ENCODE data around the gene ADSS1.

Gene ADSS1

DNA sequence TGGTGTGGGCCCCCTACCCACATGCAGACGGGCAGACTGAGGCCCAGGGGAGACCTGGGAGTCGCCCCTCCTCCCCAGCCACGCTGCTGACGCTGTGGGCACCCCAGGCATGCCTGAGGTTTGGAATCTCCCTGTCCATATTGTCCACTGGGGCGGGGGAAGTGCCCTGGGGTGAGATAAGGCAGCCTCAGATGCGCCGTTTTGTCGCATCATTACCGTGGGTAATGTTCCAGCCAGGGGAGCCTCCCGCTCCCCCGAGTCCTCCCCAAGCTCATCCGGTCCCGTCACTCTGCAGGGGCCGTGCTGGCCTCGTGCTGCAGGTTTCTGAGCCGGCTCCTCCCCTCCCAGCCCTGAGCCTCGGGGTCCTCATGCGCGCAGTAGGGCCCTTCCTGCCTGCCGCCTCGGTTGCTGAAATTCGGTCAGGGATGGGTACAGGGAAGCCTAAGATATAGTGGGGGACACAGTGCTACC, 23.2 kb upstream of the ADSS1 start:
- no peak for DNase-seq

DNA sequence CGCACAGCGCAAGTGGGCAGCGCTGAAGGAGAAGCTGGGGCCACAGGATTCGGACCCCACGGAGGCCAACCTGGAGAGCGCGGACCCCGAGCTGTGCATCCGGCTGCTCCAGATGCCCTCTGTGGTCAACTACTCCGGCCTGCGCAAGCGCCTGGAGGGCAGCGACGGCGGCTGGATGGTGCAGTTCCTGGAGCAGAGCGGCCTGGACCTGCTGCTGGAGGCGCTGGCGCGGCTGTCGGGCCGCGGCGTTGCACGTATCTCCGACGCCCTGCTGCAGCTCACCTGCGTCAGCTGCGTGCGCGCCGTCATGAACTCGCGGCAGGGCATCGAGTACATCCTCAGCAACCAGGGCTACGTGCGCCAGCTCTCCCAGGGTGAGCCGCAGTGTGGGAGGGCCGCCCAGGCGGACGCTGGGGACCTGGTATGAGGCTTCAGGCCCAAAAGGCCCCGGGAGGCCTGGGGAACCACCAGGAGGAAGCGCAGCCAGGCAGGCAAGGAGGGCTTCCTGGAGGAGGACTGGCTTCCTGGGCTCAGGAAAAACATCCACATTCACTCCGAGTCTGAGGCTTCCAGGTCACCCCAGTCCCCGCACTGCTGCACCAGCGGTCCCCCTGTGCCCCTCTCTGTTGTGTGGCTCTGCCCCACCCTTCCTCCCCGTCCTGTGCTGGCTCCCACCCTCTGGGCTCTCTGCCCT, 22.5 kb upstream of the ADSS1 start:
- DNase-seq, result no peak

DNA sequence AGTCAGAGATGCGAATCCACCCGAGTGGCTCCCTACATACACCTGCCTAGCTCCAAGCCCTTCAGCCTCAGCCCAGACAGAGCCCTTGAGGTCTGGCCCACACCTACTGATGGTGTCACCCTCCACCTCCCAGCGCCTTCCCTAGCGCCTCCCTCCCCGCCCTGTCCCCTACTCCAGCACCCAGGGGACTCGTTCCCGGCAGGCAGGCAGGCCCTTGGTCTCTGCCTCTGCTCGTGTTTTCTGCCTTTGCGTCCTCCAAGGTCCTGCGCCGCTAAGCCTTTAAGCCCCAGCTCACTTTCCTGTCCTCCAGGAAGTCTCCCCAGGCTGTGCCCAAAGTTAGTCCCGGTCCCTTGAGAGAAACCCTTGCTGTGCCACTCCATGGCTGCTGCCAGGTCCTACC, 21.9 kb upstream of the ADSS1 start:
- no peak for DNase-seq

DNA sequence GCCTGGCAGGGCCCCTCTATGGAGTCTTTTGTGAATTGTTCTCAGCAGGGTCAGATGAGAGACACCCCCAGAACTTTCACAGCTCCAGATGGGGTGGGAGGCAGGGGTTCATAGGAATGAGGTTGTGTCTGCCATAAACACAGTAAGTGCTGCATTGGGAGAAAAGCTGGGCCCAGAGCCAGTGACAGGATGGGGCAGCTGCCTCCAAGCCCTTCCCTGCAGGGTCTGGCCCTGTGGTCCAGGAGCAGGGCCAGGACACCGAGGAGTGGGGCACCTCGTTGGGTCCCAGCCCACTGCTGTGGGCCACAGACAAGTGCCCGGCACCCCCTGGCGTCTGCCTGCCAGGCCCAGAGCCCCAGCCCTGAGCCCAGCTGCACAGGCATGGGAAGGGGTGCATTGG, 21.4 kb upstream of the ADSS1 start:
- no peak for DNase-seq

DNA sequence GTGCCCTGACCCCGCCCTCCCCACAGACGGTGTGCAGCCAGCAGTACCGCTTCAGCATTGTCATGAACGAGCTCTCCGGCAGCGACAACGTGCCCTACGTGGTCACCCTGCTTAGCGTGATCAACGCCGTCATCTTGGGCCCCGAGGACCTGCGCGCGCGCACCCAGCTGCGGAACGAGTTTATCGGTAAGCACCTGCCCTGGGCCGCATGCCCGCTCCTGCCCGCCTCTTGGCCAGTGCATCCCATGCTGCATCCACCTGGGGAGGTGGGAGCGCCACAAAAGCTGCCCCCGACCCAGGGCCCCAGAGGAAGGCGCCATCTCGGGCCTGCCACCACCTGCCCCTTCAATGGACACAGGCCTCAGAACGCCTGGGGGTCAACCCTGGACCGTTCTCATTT, 20.8 kb upstream of the ADSS1 start:
- no peak for DNase-seq

DNA sequence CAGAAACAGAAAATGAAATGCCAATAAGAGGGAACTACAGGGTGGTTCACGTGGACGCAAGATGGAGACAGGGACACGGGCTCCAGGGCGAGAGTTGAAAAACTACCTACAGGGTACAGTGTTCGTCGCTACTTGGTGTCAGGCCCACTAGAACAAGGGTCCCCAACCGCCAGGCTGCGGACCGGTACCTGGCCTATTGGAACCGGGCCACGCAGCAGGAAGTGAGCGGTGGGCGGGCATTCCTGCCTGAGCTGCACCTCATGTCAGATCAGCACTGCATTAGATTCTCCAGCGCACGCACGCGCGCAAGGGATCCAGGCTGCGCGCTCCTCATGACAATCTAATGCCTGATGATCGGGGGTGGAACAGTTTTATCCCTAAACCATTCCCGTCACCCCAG, 19.8 kb upstream of the ADSS1 start:
- DNase-seq, result no peak

DNA sequence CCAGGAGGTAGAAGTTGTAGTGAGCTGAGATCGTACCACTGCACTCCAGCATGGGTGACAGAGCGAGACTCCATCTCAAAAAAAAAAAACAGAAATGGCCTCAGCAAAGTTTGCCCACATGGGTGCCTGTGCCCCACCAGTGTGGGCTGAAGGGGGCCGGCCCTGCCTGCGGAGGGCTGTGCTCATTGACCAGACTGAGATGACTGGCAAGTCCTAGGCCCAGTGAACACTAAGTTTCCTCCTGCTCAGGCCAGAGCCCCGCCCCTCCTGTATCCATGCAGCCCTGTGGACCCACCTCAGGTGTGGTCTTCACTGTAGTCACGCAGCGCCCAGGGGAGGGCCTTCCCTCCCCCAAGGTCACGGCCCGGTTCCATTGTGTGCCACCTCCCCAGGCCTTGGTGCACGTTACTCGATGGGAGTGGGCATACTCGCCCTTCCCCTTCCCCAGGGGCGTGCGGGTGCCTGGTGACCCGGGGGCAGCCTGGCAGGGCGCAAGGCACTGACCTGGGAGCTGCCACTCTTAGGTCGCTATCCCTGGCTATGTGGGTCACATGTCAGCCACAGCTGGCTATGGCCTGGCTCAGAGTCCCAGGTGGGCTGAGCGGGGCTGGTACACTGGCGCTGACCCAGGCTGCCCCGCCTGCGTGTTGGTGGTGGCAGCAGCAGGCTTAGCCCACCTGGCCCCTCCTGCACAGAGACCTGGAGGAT, 18.5 kb upstream of the ADSS1 start:
- no peak for DNase-seq

DNA sequence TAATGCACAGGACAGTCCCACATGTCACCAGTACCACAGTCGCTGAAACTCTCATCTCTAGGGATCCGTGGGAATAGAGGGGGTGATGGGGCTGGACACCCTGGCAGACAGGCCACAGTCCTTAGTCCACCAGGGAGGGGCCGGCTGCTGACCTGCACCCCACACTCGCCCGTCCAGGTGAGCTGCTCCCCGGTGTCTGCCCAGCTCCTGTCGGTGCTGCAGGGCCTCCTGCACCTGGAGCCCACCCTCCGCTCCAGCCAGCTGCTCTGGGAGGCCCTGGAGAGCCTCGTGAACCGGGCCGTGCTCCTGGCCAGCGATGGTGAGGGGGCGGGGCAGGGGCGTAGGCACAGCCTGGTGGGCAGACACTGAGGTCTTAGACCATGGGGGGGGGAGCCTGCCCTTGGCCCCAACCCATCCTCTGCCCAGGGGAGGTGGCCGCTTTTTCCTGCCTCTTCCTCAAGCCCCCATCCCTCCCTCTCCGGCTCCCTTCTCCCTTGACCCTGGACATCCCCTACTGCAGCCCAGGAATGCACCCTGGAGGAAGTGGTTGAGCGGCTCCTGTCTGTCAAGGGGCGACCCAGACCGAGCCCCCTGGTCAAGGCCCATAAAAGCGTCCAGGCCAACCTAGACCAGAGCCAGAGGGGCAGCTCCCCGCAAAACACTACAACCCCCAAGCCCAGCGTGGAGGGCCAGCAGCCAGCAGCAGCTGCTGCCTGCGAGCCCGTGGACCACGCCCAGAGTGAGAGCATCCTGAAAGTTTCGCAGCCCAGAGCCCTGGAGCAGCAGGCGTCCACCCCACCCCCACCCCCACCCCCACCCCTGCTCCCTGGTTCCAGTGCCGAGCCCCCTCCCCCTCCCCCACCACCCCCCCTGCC, 17.1 kb upstream of the ADSS1 start:
- DNase-seq, result no peak

DNA sequence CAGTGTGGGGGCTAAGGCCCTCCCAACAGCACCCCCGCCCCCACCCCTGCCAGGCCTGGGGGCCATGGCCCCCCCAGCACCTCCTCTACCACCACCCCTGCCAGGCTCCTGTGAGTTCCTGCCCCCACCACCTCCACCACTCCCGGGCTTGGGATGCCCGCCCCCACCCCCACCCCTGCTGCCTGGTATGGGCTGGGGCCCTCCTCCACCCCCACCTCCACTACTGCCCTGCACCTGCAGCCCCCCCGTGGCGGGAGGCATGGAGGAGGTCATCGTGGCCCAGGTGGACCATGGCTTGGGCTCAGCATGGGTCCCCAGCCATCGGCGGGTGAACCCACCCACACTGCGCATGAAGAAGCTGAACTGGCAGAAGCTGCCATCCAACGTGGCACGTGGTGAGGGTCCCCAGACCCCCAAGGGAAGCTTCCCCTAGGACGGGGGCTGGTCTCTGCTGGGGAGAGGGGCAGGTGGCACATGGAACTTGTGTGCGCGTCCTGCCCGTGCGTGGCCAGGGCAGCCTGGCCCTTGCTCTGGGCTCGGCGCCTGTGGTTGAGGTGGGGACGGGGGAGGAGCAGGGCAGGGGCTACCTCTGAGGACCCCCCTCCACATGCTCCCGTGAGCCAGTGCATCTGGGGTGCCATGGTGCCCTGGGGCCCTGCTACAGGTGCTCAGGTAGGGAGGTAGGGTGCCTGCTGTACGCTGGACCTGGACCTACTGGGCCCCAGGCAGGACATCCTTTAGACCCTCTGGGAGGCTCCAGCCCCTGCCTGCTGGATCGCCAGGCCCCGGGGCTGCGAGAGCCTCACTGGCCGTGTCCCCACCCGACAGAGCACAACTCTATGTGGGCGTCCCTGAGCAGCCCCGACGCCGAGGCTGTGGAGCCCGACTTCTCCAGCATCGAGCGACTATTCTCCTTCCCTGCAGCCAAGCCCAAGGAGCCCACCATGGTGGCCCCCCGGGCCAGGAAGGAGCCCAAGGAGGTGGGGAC, 16.1 kb upstream of the ADSS1 start:
- DNase-seq, result no peak

DNA sequence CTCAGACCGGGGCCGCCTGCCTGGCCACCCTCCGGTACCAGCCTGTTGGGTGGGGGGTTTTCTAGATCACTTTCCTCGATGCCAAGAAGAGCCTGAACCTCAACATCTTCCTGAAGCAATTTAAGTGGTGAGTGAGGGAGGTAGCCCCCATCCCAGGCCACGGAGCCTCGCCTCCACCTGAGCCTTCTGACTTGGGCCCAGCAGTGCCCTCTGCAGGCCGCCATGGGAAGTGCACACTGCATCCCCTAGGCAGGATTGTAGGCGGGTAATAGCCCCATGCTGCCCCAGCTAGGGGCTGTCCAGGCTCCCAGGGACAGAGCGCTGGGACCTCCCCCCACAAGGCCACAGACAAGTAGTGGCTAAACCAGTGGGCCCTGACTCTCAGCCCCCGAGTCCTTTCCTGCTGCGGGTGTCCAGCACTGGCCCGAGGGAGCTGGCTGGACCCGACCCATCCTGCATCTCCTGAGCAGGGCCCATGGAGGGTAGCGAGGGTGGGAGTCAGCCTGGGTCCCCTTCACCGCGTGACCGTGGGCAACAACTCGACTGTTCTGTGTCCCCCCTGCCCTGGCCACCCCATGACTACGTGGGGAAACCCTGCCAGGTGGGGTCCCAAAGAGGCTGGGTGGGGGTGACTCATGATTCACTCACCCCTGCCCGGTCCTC, 15.3 kb upstream of the ADSS1 start:
- DNase-seq, result peak; percentile 77

DNA sequence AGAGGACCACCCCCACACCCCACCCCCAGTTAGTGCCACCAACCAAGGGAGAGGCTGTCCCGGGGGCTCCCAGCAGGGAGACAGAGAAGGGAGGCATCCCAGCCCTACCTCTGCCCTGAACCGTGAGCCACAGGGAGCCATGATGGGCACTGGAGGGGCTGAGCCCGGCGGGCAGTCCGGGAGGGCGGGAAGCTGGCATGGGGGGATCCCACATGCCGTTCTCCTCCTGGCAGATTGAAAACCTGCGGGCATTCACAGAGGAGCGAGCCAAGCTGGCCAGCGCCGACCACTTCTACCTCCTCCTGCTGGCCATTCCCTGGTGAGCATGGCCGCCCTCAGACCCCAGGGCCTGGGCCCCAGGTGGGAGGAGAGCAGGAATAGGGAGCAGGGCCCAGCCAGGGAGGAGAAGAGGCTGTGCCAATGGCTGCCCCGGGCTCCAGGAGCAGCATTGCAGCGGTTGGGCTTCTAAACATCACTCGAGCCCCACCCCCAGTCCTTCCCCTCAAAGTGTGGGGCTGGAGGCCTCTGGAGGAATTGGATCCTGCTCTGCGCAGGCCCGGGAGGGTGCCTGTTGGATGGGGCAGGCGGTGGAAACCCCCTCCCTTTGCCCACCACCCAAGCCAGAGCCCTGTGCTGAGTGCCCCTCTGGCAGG, 14.5 kb upstream of the ADSS1 start:
- DNase-seq, result no peak

DNA sequence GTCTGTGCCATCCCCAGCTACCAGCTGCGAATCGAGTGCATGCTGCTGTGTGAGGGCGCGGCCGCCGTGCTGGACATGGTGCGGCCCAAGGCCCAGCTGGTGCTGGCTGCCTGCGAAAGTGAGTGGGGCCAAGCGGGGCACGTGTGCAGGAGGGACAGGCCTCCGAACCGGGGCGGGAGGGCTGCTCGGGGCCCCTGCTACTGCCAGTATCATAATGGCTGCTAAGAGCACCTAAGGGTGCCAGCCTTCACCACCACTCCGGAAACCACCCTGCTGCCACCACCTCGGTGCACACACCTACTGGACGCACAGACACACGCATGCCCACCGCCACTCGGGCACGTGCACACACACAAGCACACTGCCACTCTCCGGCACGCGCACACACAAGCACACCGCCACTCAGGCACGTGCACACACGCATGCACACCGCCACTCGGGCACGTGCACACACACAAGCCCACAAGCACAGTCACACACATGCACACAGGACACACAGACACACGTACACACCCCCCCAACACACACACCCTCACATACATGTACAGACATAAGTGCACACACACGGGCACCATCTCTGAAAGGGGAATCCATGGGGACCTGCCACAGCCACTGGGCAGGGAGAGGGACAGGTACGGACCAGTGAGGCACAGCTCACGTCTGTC, 13.8 kb upstream of the ADSS1 start:
- DNase-seq, result no peak

DNA sequence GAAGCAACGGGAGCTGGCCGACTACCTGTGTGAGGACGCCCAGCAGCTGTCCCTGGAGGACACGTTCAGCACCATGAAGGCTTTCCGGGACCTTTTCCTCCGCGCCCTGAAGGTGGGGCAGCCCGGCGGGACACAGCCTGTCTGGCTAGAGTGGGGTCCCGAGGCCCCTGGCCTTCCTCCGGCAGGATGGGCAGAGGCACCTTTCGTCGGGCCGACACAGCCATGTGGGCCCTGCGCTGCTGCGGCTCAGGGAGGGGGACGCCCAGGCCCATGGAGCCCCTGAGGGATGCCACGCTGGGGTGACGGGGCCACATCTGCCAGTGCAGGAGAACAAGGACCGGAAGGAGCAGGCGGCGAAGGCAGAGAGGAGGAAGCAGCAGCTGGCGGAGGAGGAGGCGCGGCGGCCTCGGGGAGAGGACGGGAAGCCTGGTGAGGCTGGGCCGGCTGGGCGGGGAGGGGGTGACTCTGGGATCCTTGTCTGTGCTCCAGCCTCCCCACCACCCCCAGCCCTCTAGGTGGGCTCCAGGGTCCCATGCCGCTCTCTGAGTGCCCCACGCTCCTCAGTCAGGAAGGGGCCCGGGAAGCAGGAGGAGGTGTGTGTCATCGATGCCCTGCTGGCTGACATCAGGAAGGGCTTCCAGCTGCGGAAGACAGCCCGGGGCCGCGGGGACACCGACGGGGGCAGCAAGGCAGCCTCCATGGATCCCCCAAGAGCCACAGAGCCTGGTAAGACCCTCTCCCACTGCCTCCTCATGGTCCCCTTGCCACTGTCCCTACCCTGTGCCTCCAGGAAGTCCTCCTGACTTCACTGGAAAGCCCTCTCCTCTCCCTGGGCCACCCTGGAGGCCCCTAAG, 10.9 kb upstream of the ADSS1 start:
- DNase-seq, result no peak

DNA sequence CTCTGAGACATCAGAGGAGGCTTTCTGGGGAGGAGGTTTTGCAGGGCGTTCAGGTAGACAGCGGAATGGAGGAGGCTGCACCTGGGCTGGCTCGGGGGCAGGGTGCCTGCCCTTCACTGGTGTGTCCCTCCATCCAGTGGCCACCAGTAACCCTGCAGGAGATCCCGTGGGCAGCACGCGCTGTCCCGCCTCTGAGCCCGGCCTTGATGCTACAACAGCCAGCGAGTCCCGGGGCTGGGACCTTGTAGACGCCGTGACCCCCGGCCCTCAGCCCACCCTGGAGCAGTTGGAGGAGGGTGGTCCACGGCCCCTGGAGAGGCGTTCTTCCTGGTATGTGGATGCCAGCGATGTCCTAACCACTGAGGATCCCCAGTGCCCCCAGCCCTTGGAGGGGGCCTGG, 10.0 kb upstream of the ADSS1 start:
- no peak for DNase-seq

DNA sequence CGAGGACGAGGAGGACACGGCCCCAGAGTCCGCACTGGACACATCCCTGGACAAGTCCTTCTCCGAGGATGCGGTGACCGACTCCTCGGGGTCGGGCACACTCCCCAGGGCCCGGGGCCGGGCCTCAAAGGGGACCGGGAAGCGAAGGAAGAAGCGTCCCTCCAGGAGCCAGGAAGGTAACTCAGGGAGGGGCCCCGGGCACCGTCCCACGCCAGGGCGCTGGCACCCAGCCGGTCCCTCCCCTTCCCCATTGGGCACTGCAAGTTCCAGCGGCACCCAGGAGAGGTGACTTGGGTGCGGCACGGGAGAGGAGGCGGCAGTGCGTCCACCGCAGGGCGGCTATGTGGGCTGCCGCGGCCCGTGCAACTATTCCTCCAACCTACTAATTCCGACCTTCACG, 9.3 kb upstream of the ADSS1 start:
- DNase-seq, result no peak

DNA sequence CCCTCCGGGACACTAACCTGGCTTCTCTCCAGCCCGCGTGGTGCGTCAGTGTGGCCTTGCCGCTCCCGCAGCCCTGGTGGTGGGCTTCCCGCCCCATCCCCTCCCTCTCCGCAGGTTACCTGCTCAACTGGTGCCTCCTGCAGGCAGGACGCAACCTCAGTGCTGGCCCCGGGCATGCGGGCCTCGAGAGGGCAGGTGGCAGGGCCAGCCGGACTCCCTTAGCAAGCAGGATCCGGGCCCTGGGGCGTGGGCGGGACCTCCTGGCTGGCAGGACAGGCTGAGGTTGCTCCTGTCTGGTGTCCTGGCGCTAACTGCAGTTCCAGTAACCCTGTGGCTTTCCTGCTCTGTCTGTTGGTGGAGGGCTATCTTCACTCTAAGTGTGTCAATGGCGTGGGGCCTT, 8.6 kb upstream of the ADSS1 start:
- no peak for DNase-seq

DNA sequence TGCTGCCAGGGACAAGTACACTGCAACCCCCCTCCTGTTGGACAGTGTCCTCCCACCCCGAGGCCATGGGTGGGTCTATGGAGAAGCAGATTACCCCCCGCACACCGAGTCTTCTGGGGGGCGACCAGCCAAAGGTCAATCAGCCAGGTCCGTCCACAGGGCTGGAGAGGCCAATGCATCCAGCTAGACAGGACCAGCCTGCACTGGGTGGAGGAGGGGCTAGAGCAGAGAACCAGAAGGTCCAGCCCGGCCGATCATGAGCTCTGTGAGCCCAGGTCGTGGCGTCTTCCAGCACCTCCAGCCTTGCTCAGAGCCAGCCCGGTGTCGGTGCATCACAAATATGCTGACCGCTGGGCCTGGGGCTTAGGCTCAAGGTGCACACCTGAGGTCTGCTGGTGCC, 8.2 kb upstream of the ADSS1 start:
- DNase-seq, result no peak

DNA sequence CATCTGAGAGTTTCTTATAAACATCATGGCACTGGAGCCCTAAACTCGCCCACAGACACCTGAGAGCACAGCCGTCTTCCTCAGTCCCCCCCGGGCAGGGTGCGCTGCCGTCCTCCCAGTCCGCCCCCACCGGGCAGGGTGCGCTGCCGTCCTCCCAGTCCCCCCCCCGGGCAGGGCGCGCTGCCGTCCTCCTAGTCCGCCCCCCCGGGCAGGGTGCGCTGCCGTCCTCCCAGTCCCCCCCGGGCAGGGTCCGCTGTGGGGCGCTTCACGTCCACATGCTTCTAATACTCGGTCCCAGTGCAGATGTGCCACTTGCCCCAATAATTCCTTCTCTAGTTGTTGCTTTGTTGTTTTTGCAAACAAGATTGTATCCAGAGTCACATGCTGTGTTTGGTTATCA, 6.9 kb upstream of the ADSS1 start:
- no peak for DNase-seq

DNA sequence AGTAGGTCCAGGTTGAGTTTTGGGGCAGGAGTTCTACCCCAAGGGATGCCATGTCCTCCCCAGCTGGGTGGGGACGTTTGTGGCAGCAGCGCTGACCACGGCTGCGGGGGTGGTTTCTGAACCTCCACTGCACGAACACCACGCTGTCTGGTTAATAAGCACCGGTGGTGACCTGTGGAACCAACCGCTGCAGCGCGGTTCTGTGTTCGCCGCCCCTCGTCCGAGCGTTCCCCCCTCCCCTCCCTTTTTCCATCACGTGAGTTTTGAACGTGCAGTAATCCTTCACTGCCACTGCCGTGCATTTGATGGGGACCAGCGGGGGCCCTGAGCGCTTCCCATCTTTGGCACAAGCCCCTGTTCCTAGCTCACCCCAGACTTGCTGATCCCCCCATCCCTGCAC, 6.4 kb upstream of the ADSS1 start:
- no peak for DNase-seq

DNA sequence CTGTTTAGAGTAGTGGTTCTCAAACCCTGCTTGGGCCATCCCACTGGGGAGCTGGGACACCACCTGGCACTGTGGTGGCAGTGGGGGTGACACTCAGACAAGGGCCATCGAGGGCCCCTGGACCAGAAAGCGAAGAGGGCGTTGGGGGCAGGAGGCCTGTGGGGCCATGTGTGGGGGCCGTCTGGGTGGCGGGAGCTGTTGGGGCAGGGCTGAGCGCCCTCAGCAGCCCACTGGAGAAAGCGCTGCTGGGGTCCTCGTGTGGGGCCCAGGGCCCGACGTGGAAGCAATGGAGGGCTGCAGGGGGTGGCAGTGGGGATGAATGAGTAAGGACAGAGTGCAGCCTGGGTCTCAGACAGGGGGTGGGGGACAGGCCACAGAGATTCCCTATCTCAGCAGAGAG, 5.9 kb upstream of the ADSS1 start:
- DNase-seq, result no peak
